ENCODE results near the gene ZPR1.
"Not testable (repeated sequence)": the region's sequence is repeated elsewhere in the genome, so short reads cannot be mapped to it uniquely, and the experiment has no call there.

The ZPR1 gene

DNA sequence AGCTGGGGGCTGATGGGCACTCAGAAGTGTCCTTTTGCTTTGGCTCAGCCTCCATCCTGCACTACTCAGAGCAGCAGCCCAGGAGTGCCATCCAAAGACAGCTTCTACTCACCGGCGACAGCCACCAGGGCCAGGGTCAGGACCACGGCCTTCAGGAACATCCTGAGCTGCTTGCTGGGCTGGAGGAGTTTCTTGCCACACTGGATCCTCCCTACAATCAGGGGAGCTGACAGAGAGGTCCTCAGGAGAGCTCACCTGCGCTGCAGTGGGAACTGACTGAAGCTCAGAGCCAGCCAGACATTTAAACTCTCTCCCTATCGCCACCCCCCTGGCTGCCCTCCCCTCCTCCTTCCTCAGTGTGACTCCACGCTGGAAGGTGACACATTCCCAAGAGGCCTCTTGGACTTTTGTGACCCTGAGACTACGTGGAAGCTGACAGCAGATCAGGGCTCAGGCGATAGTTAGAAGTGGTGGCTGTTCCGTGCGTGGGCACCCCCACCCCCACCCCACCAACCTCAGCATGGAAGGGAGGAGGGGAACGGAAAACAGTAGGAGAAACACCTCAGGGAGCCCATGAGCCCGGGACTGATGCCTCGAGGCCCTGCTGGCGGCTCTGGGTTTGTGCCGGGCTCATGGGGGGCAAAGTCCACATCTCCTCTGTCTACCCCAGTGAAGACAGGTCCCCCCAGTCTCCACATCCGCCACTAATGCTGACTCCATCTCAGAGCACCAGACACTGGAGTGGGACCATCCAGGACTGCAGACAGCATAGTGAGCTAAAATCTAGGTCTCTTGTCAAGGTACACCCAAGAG is 35.4 kb upstream of the ZPR1 start, which contains the start of gene APOA4:
Gene APOA4, minus strand, starts transcription at position 274 of the 813 bp plus-strand sequence. Its CDS starts 113 bp downstream, at position 161.
- DNase-seq (ENCODE audit: low read depth in 3 of 3, low spot score in 1 of 3) = no peak

DNA sequence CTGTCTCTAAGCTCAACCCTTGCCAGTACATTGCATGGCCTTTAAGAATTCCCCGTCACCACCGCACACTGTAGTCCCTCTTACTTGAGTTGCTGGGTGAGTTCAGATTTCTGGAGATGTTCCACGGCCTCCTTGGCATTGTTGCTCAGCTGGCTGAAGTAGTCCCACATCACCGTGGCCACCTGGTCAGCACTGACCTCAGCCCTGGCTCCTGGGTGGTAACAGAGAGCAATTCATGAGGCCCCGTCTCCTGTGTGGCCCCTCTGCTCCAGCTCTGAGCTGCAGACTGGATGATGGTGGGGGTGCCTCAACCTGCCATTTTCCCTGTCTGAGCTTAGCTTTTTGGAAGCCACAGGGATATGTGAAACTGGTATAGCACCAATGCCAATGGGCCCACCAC is 34.8 kb upstream of the ZPR1 start:
- DNase-seq (ENCODE audit: low read depth in 3 of 3, low spot score in 1 of 3) = no peak

- no peak for DNase-seq (ENCODE audit: low read depth in 3 of 3, low spot score in 1 of 3)
Observed at GRCh38 chr11:116821050-116821918, 33.5 kb upstream of the ZPR1 start.

- DNase-seq (ENCODE audit: low read depth in 3 of 3, low spot score in 1 of 3) = no peak
Observed at GRCh38 chr11:116819049-116819448, 31.2 kb upstream of the ZPR1 start.

GRCh38 chr11:116814502-116814901 is 26.7 kb upstream of the ZPR1 start:
- no peak for DNase-seq (ENCODE audit: low read depth in 3 of 3, low spot score in 1 of 3)

DNA sequence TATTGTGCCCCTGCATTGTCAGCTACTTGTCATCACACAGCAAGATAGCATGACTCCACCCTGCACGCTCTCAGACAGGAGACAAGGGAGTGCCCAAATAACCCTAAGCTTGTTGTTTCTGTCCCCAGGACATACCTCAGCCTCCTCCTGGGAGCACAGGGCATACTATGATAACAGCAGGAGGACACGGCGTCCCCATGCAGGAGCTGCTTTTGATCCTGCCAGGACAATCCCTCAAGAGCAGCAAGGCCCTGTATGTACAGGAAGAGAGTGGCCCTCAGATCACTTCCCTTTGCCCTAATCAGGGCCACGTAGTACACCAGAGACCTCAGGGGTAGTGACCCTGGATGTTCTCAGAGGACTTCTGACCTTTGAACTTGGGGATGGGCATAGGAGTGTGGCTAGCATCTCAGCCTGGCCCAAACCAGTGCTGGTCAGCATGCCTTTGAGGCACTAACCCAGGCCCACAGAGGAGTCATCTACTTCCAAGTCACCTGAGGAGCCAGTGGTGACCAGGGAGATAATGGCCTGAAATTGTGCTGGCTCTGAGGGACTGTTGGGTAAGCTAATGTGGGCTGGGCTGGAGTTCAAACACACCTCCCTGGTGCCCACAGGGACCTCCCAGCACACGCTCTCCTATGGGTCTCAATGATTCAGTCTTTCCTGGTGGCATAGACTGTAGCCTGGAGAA is 26.1 kb upstream of the ZPR1 start:
- DNase-seq (ENCODE audit: low read depth in 3 of 3, low spot score in 1 of 3) = no peak

DNA sequence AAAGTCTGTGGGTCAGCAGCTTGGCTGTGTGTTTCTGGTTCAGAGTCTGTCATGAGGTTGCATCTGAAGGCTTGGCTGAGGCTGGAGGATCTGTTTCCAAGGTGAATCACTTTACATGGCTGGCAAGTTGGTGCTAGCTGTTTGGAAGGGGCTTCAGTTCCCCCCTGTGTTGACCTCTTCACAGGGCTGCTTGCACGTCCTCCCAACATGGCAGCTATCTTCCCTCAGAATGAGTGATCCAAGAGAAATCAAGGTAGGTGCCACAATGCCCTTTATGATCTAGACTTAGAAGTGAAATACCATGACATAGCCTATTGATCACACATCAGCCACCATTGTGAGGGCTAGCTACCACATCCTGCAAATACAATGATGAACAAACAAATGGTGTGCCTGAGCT is 25.3 kb upstream of the ZPR1 start:
- DNase-seq (ENCODE audit: low read depth in 3 of 3, low spot score in 1 of 3) = no peak

GRCh38 chr11:116812109-116812508 is 24.3 kb upstream of the ZPR1 start:
- no peak for DNase-seq (ENCODE audit: low read depth in 3 of 3, low spot score in 1 of 3)

DNA sequence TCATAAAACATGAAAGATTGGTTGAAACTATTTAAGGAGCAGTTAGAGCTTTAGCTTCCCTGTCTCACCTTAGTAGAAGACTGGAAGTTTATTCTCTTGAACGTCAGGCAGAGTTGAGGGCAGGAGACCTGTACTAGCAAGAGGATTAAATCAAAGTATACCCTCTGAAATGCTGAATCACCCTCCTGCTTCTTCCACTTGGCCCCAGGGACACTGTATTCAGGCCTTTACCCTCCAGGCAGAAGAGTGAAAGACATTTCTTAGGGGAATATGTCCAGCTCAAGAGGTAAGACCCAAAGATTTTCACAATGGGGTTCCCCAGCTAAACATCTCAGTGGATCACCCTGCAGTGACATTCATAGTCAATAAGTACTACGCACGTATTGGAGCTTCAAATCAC is 23.4 kb upstream of the ZPR1 start:
- DNase-seq (ENCODE audit: low read depth in 3 of 3, low spot score in 1 of 3) = no peak

DNA sequence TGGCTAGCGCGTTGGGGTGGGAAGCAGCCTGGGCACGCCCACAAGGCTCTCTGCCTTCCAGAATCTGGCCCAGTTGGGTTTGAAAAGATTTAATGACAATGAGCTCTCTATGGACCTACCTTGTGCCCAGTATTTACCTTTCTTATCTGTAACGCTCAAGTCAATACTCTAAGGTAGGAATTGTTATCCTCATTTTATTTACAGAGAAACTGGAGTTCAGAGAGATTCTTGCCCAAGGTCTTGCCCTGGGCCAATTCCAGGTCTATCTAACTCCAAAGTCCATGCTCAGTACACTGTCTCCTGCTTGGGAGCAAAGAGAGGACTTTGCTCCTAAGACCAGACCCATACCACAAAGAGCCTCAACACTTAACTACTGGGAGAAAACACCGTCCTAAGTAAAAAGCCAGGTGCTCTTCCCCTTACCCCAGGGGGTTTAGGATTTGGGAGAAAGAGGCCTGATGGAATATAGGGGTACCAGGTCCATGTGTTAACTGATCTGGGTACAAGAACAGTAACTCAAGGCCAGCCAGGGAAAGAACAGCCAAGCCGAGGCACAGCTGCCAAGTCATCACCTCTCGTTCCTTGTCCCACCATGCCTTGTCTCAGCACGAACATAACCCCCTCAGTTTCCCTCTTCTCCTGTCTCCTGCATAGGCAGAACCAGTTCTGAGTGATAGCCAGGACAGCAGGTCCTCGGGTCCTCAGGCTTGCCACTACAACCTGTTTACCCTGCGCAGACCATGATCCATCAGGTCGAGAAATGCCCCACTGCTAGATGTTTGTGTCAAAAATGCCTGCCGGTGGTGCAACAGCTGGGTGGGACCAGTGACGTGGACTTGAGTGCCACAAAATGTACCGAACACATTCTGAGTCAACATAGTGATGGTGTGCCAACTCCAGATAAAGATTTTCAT is 20.7 kb upstream of the ZPR1 start:
- DNase-seq (ENCODE audit: low read depth in 3 of 3, low spot score in 1 of 3) = no peak

DNA sequence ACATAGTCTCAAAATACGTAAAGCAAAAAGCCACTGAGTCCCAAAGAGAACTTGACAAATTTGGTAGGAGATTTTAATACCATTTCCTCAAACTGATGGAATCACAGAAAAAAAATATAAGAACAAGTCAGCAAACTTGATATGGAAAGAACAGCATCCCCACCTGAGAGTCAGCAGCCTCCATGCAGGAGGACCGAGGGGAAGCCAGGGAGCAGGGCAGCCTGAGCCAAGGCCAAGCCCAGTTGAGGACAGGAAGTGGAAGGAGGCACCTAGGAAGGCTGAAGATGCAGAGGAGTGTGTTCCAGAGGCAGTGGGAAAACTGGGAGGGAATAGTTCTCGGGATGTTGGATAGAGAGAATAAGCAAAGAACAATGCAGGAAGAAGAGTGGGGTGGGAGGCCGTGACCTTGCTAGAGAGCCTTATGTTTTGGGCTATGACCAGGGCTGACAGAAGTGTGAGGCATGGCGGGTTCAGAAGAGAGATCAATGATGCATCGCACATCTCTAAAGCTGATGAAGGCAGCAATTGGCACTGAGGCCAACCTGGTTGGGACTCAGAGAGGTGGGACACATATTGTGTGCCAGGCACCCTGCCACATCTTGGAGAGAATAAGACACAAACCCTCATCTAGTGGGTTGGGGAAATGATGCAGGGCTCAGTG is 19.9 kb upstream of the ZPR1 start:
- no peak for DNase-seq (ENCODE audit: low read depth in 3 of 3, low spot score in 1 of 3)

DNA sequence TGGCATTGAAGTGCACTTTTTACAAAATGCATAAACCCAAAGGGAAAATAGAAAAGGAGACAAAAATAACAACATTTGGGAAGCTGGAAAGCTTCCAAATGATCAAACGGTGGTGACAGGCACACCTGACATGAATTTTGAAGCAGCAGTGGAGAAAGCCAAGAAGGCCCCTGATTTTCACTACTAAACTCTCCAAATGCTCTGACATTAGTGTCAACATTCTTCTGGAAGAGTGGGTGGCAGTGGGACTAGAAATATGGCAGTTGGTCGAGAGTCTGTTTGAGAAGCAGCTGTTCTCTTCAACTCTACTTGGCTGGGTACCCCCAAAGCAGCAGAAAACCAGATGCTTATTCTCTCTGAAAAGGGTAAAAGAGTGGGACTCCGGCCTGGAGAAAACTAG is 16.2 kb upstream of the ZPR1 start:
- DNase-seq (ENCODE audit: low read depth in 3 of 3, low spot score in 1 of 3) = no peak

DNA sequence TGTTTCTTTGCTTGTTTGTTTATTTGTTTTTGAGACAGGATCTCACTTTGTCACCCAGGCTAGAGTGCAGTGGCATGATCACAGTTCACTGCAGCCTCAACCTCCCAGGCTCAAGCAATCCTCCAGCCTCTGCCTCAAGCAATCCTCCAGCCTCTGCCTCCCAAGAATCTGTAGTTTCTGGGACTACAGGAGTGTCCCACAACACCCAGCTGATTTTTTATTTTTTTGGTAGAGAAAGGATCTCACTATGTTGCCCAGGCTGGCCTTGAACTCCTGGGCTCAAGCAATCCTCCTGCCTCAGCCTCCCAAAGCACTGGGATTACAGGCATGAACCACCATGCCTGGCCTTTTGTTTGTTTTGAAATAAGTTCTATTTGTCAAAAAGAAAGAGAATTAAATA is 13.8 kb upstream of the ZPR1 start:
- DNase-seq (ENCODE audit: low read depth in 3 of 3, low spot score in 1 of 3) = not testable (repeated sequence)

DNA sequence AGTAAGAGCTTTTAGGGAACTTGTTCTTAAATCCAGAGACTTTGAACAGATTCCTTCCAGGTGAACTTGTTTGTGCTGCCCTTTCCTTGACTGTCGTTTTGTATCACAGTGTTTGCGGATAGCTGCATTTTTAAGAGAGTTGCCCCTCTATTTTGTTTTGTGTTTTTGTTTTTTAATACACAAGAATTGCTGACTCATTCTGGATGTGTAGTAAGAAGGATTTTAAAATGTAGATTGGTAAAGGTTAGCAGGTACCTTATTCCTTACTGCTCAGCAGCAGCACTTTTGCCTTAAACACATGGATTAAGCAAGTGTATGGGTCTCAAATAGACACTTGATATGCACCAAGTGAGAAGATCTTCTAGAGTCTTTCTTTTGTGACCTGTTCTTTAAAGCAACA is 12.8 kb upstream of the ZPR1 start:
- no peak for DNase-seq (ENCODE audit: low read depth in 3 of 3, low spot score in 1 of 3)

GRCh38 chr11:116798368-116798767 is 10.5 kb upstream of the ZPR1 start:
- no peak for DNase-seq (ENCODE audit: low read depth in 3 of 3, low spot score in 1 of 3)

- DNase-seq (ENCODE audit: low read depth in 3 of 3, low spot score in 1 of 3) = no peak
Observed at GRCh38 chr11:116797816-116798215, 10.0 kb upstream of the ZPR1 start.

- no peak for DNase-seq (ENCODE audit: low read depth in 3 of 3, low spot score in 1 of 3)
Observed at GRCh38 chr11:116796548-116796947, 8.7 kb upstream of the ZPR1 start.

- DNase-seq (ENCODE audit: low read depth in 3 of 3, low spot score in 1 of 3) = no peak
Observed at GRCh38 chr11:116794851-116795250, 7.0 kb upstream of the ZPR1 start.

- no peak for DNase-seq (ENCODE audit: low read depth in 3 of 3, low spot score in 1 of 3)
Observed at GRCh38 chr11:116793772-116794097, 5.9 kb upstream of the ZPR1 start.
